T47D (cell line): ENCODE data around the gene MXD4.

ENCODE experiments used
- DNase-seq, 2 experiments: peaks; one replicate each; pipeline versions ENCODE4 v3.0.0 to v3.0.0-alpha.2; 2011 to 2012; ENCODE audit warnings: low read depth in 1 of 2, low spot score in 1 of 2
- JUND ChIP-seq: IDR thresholded peaks from 2 replicates; pipeline ENCODE4 v1.6.1; 2012; ENCODE audit warnings: low read depth
- in situ Hi-C: cut with HindIII; loops from 2 replicates; pipeline ENCODE4 v1.10.0; 2016; ENCODE audit warnings: low sequenced_read_pairs, low pct_unique_long_range_greater_than_20kb

Gene MXD4

GRCh38 chr4:2299794-2300193, 37.9 kb upstream of the MXD4 start:
- in situ Hi-C loops: no loop called here
- no peak for DNase-seq
- TF ChIP-seq JUND: no peak

GRCh38 chr4:2298532-2298991, 36.7 kb upstream of the MXD4 start:
- in situ Hi-C loops: no loop called here
- DNase-seq: no peak
- no peak for TF ChIP-seq JUND

- in situ Hi-C loops: no loop called here
- no peak for TF ChIP-seq JUND
Observed at GRCh38 chr4:2297606-2298531, 36.0 kb upstream of the MXD4 start.

GRCh38 chr4:2296631-2297601, 35.0 kb upstream of the MXD4 start:
- no peak for TF ChIP-seq JUND
- DNase-seq: no peak
- in situ Hi-C loops: no loop called here

More at GRCh38 chr4:2297606-2298531, 36.0 kb upstream of the MXD4 start:
- no peak for DNase-seq

GRCh38 chr4:2295900-2296442, 34.1 kb upstream of the MXD4 start:
- in situ Hi-C loops: no loop called here
- no peak for TF ChIP-seq JUND
- no peak for DNase-seq

- no peak for TF ChIP-seq JUND
- no peak for DNase-seq
- in situ Hi-C loops: no loop called here
Observed at GRCh38 chr4:2295500-2295899, 33.6 kb upstream of the MXD4 start.

GRCh38 chr4:2292646-2293108, 30.8 kb upstream of the MXD4 start:
- in situ Hi-C loops: no loop called here
- no peak for TF ChIP-seq JUND
- no peak for DNase-seq

GRCh38 chr4:2291705-2292645, 30.1 kb upstream of the MXD4 start:
- DNase-seq: no peak
- TF ChIP-seq JUND: no peak
- in situ Hi-C loops: no loop called here

- no peak for DNase-seq
- in situ Hi-C loops: no loop called here
- TF ChIP-seq JUND: no peak
Observed at GRCh38 chr4:2290974-2291704, 29.2 kb upstream of the MXD4 start.

- no peak for DNase-seq
- no peak for TF ChIP-seq JUND
- in situ Hi-C loops: no loop called here
Observed at GRCh38 chr4:2290488-2290887, 28.6 kb upstream of the MXD4 start.

GRCh38 chr4:2289955-2290333, 28.0 kb upstream of the MXD4 start:
- no peak for DNase-seq
- in situ Hi-C loops: no loop called here
- no peak for TF ChIP-seq JUND
